ENCODE data around the gene DVL3.

GRCh38 chr3:184183679-184184078 is 28.5 kb downstream of the DVL3 start:
- no peak for TF ChIP-seq POLR2A (IDR thresholded peaks at IDR 0.05)
- no peak for TF ChIP-seq CTCF (IDR thresholded peaks at IDR 0.05)
